Urothelium cell line (cell line): Measurements from ENCODE around the gene WDR81.
A peak's percentile ranks its signal among the peaks of the same experiment; 100 is the strongest.
"Not testable (repeated sequence)": the region's sequence is repeated elsewhere in the genome, so short reads cannot be mapped to it uniquely, and the experiment has no call there.

Experiments used
- DNase-seq: peaks from one replicate; pipeline ENCODE4 v3.0.0; 2011; ENCODE audit warnings: low spot score, mixed read lengths
- FAIRE-seq: peaks from 2 replicates; lab custom pipeline; 2011; peaks lifted over from hg19 to GRCh38; lab: Jason Lieb, UNC

The WDR81 gene

GRCh38 chr17:1729966-1730325, 5.4 kb downstream of the WDR81 start:
- no peak for FAIRE-seq
- no peak for DNase-seq

DNA sequence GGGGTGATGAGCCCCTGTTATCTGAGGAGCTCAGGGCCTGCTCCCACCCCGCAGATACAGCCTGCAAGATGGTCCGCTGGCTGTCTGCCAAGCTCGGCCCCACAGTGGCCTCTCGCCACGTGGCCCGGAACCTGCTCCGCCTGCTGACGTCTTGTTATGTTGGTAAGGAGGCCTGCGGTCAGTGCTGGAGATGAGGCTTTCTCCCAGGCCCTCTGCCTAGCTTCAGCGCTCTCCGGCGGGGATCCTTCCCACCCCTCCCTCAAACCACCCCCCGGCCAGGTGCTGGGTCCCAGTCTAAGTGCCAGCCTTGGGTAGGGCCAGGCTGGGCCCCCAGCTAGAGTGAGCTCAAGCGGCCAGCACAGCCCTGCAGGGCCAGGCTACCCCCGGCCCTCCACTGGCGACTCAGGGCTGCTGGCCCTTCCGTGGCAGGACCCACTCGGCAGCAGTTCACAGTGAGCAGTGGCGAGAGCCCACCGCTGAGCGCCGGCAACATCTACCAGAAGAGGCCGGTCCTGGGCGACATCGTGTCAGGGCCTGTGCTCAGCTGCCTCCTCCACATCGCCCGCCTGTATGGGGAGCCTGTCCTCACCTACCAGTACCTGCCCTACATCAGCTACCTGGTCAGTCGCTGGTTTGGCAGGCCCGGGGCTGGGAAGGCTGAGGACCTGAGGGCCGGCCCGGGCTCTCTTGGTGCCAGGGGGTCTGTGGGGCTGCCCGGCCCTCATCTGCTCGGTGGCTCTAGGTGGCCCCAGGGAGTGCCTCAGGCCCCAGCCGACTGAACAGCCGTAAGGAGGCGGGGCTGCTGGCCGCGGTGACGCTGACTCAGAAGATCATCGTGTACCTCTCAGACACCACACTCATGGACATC, 6.1 kb downstream of the WDR81 start:
- peak; percentile 59 for DNase-seq

DNA sequence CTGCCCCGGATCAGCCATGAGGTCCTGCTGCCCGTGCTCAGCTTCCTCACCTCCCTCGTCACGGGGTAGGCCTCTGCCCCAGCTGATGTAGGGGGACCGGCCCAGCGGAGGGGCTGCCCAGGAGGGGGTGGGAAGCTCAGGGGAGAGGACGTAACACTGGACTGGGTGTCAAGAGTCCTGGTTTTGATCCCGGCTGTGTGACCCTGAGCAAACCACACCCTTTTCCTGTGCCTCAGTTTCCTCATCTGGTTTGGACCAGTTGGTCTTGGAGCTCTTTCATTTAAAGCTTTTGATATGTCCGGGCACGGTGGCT, 6.6 kb downstream of the WDR81 start:
- DNase-seq: no peak
- FAIRE-seq: peak; percentile 20

More for the DNA sequence above, 6.1 kb downstream of the WDR81 start:
- no peak for FAIRE-seq

- FAIRE-seq (no peak), DNase-seq (no peak)
Measured at GRCh38 chr17:1732241-1732832, 7.8 kb downstream of the WDR81 start.

GRCh38 chr17:1732833-1733321, 8.4 kb downstream of the WDR81 start:
- DNase-seq (no peak), FAIRE-seq (no peak)

DNA sequence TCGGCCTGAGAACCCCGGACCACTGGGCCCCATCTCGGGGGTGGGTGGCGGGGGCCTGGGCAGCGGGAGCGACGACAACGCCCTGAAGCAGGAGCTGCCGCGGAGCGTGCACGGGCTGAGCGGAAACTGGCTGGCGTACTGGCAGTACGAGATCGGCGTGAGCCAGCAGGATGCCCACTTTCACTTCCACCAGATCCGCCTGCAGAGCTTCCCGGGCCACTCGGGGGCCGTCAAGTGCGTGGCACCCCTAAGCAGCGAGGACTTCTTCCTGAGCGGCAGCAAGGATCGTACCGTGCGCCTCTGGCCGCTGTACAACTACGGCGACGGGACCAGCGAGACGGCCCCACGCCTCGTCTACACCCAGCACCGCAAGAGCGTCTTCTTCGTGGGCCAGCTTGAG, 9.3 kb downstream of the WDR81 start:
- FAIRE-seq (no peak), DNase-seq (no peak)

DNA sequence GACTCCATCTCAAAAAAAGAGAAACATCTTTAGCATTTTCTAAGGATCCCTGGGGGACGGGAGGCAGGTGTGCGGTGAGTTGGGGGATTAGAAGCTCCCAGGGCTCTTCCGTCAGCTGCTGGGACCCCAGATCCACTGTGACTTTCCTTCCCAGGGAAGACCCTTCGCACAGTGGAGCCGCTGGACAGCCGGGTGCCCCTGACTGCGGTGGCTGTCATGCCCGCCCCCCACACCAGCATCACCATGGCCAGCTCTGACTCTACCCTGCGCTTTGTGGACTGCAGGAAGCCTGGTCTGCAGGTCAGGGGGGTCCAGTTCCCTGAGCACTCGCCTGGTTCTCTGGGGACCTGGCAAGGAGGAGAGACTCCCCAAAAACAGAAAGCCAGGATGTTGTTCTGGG, 10.9 kb downstream of the WDR81 start:
- no peak for DNase-seq
- FAIRE-seq: no peak

DNA sequence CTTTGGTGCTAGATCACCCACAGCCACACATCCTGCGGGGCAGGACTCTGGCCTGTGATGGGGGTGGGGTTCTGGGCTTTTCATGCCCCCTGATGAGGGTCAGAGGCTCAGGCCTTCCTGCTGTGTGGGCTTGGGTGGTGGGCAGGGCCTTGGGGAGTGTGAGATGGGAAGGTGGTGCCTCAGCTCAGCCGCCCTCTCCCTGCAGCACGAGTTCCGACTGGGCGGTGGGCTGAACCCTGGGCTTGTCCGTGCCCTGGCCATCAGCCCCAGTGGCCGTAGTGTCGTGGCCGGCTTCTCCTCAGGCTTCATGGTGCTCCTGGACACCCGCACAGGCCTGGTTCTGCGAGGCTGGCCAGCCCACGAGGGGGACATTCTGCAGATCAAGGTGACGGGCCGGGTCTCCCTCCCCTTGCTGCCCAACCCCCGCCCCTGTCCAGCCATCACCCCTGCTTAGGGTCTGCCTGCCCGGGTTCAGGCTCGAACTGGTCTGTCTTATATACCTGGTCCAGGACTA, 11.4 kb downstream of the WDR81 start:
- DNase-seq: no peak
- FAIRE-seq: no peak

DNA sequence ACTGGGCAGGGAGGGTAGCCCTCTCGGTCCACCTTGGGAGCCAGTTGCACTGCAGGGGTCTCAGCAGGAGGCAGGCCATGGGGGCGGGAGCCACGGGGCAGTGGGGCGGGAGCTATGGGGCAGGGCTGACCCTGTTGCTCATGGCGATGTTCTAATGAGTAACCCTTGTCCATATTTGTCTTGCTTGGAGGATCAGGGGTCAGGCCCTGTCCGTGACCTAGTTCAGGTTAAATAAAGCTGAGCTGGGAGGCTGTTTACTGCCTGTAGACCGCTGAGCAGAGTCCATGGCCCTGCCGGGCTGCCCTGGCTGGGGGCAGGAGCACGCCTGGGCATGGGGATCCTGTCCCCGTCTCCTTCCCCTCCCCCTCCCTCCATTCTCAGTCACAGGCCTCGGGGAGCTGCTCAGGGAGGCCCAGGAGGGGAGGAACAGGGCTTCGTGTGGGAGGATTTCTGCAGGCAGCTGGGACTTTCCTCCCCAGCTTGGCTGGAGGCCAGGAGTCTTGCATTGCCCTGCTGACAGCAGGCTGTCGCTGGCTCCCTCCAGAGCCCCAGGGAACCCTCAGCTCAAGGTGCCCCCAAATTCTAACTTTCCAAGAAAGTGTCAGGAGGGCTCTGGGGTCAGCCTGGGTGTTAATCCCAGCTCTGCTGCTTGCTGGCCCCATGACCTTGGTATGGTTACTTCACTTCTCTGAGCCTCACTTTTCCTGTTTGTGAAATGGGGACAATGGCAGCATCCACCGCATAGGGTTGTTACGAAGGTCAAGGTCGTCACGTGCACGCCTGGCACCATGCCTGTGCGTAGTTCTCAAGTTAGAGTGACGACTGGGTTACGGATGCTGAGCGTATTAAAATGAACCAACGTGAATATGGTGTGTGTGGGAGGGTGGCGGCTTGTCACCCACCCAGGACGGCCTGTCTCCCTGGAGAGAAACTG, 12.1 kb downstream of the WDR81 start:
- DNase-seq (peak; percentile 46), FAIRE-seq (no peak)

DNA sequence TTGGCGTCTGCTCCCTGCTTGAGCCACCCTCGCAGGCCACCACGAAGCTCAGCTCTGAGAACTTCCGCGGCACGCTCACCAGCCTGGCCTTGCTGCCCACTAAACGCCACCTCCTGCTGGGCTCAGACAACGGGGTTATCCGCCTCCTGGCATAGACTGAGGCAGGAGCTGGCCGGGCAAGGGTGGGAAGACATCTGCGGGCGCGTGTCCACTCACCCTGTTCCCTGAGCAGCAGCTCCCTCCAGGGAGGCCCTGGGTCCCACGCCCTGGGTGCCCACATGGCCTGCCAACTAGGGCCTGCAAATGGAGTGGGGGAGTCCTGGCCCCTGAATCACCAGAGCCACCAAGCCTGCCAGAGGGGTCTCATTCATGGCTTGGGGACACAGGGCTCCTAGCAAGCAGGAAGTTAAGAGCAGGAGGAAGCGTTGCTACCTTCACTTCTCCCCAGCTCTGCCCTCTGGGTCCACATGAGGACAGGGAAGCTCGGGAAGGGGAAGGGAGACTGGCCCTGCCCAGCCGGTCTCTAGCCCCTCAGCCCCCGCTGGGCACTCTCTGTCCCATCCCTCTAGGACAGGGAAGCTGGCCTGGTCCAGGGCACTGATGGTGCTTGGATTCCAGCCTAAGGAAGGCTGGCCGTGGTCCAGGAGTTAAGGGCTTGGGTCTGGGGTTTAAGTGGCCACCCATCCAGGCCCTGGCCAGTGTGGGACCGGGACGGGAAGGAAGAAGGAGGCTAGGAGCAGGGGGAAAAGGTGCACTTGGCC, 13.2 kb downstream of the WDR81 start:
- no peak for FAIRE-seq
- DNase-seq: no peak

- DNase-seq, FAIRE-seq: not testable (repeated sequence)
Measured at GRCh38 chr17:1741899-1742298, 17.4 kb downstream of the WDR81 start.

DNA sequence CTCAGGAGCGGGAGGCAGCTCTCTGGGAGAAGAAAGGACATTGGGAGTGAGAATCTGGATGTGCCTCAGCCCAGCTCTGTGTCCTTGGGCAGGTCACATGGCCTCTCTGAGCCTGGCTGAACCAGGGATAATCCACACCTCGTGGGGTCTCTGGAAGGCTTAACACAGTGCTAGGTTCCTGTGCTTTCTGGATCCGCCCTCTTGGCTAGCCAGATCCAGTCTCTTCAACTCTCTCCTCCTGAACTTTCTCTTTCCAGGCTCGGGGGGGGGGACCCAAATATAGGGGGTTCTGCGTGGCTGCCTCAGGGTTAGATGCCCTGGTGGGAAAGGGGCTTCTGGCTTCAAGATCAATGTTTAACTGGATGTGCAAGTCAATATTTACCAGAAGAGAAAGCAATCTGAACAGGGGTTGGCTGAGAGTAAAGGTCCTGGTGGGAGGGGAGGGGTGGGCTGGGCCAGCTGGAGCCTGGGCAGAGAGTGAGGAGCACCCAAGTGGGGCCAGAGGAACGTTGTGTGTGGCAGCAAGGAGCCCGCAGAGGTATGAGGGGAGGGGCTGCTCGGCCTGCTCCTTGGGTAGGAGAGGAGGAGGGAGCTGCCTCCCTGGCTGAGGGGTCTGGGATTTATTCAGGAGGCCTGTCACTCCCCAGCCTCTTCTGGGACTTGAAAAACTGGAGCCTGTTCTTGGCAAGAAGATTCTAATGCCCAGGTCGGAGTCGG, 18.0 kb downstream of the WDR81 start, which contains the start of gene SERPINF2:
TSS of gene SERPINF2 (plus strand) at position 501 of the 717 bp plus-strand sequence. CDS start 2,125 bp downstream, outside the sequence.
- no peak for FAIRE-seq

GRCh38 chr17:1743088-1743439, 18.6 kb downstream of the WDR81 start:
- FAIRE-seq: no peak
- no peak for DNase-seq

More for the DNA sequence above, 18.0 kb downstream of the WDR81 start, which contains the start of gene SERPINF2:
- DNase-seq: no peak

DNA sequence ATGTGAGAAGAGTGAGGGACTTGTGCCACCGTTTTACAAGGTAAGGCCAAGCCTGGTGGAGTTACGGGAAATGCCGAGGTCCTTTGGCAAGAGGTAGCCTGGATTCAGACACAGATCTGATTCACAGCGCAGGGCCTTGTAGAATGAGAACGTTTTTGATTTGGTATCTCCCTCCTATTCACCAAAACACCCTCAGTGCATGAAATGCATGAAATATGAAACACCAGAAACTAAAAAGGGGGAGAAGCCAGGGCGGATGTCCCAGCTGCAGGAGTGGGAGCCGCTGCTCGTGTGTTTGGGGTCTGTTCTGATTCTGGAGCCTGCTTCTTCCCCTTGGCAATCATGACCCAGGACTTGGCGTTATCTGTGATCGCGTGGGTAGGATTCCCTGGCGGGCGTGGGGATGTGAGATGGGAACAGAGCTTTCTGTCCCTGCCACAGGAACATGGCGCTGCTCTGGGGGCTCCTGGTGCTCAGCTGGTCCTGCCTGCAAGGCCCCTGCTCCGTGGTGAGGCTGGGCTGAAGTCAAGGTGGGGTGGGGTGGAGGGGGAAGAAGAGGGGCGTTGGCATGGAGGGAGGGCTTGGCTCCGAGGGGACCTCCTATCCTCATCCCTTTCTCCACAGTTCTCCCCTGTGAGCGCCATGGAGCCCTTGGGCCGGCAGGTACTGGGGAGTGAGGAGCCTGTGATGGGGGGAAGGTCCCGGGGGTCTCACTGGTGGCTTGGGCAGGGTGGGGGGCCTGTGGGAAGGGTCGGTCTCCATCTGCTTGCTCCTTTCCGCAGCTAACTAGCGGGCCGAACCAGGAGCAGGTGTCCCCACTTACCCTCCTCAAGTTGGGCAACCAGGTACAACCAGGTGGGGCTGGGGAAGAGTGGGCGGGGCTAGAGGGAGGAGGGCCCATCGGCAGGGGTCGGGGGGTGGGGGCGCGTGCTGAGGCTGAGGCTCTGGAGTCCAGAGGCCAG, 20.3 kb downstream of the WDR81 start:
- DNase-seq (no peak), FAIRE-seq (no peak)

DNA sequence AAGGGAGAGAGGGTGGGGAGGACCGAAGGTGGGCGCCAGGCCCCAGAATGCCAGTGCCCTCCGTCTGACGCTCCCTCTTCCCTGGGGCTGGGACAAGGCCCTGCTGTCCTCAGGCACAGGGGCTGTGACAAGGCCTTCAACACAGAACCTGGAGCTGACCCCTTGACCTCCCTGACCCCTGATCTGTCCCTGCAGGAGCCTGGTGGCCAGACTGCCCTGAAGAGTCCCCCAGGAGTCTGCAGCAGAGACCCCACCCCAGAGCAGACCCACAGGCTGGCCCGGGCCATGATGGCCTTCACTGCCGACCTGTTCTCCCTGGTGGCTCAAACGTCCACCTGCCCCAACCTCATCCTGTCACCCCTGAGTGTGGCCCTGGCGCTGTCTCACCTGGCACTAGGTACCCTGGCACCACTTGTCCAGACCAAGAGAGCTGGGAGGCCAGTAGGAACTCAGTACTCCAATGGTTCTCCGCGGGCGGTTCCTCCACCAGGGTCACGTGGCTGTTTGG, 21.1 kb downstream of the WDR81 start:
- FAIRE-seq: no peak
- no peak for DNase-seq

- no peak for FAIRE-seq
- no peak for DNase-seq
Measured at GRCh38 chr17:1746975-1747543, 22.6 kb downstream of the WDR81 start.

- FAIRE-seq: no peak
Measured at GRCh38 chr17:1750628-1751027, 26.1 kb downstream of the WDR81 start.

More at GRCh38 chr17:1750628-1751027, 26.1 kb downstream of the WDR81 start:
- DNase-seq: no peak
